Fibroblast of lung (primary cell): ENCODE data around the gene SEC31A. TPM values are rescaled to one million over a fixed set of nuclear protein-coding genes. Genes with fewer than 3 reads are reported as not detected.

Experiments
- DNase-seq, 2 donors: peaks; one replicate each; pipeline versions ENCODE4 v3.0.0 to v3.0.0-alpha.2; 2010; ENCODE audit warnings: low read depth in 2 of 2
- H2AFZ ChIP-seq: 2 replicates; pipeline ENCODE4 v1.5.1; 2012; ENCODE audit warnings: low read length, control low read depth, inconsistent platforms
- H3K27ac ChIP-seq: 2 replicates; pipeline ENCODE4 v1.5.1; 2011; ENCODE audit warnings: low read length, control low read depth; ENCODE audit not compliant: insufficient read depth
- H3K27me3 ChIP-seq: 2 replicates; pipeline ENCODE4 v1.5.1; 2011; ENCODE audit warnings: mild to moderate bottlenecking, low read length; ENCODE audit not compliant: control insufficient read depth, insufficient read depth
- H3K36me3 ChIP-seq: 2 replicates; pipeline ENCODE4 v1.5.1; 2011; ENCODE audit warnings: low read length; ENCODE audit not compliant: control insufficient read depth, insufficient read depth
- H3K4me1 ChIP-seq: 2 replicates; pipeline ENCODE4 v1.5.1; 2011; ENCODE audit warnings: low read length; ENCODE audit not compliant: control insufficient read depth, insufficient read depth; ENCODE audit errors: extremely low read depth
- H3K4me2 ChIP-seq: 2 replicates; pipeline ENCODE4 v1.5.1; 2011; ENCODE audit warnings: low read length, control low read depth; ENCODE audit not compliant: insufficient read depth; ENCODE audit errors: extremely low read depth
- H3K4me3 ChIP-seq, 4 experiments: fragments of 200-600 bp in 1 of 4; sonication (generic) in 1 of 4; replicated peaks in 1 of 4; 2 replicates each; pipeline ENCODE4 v1.5.1; 2011 to 2016; ENCODE audit warnings: low read length in 4 of 4, low read depth in 3 of 4, mild to moderate bottlenecking in 3 of 4, control low read depth in 2 of 4, inconsistent platforms in 1 of 4, mixed read lengths in 1 of 4; ENCODE audit not compliant: insufficient read depth in 1 of 4; ENCODE audit errors: control extremely low read depth in 1 of 4
- H3K79me2 ChIP-seq: 2 replicates; pipeline ENCODE4 v1.5.1; 2012; ENCODE audit warnings: mild to moderate bottlenecking, low read length, inconsistent platforms; ENCODE audit not compliant: control insufficient read depth, insufficient read depth
- H3K9ac ChIP-seq: 2 replicates; pipeline ENCODE4 v1.5.1; 2011; ENCODE audit warnings: mild to moderate bottlenecking, low read length, control low read depth; ENCODE audit not compliant: insufficient read depth
- H3K9me3 ChIP-seq: 2 replicates; pipeline ENCODE4 v1.5.1; 2012; ENCODE audit warnings: low read depth, low read length; ENCODE audit not compliant: control insufficient read depth, insufficient read depth
- H4K20me1 ChIP-seq: 2 replicates; pipeline ENCODE4 v1.5.1; 2011; ENCODE audit warnings: low read length; ENCODE audit not compliant: control insufficient read depth, insufficient read depth; ENCODE audit errors: extremely low read depth
- EZH2 ChIP-seq: IDR thresholded peaks from 2 replicates; pipeline ENCODE4 v1.5.1; 2012; ENCODE audit warnings: low read length, control low read depth, mild to moderate bottlenecking; ENCODE audit errors: missing control alignments
- polyA plus RNA-seq, 2 donors: library from polyadenylated mRNA; depleted of rRNA in 1 of 2; stranded (reverse) in 1 of 2; unstranded in 1 of 2; fragments of >200 nt; gene quantifications; 2 replicates each; pipeline ENCODE4 v1.2.1, GENCODE V29; 2011 to 2012; ENCODE audit warnings: missing spikeins in 1 of 2
- total RNA-seq: library from RNA; depleted of rRNA; stranded (reverse); fragments of >200 nt; gene quantifications from 2 replicates; pipeline ENCODE4 v1.2.1, GENCODE V29; 2014
- TF ChIP-seq, protein P1 (sequence below), 2 donors: IDR thresholded peaks in 1 of 2; conservative IDR thresholded peaks in 1 of 2; 1 replicate in 1 of 2; 2 replicates in 1 of 2; pipeline ENCODE4 v1.5.1; 2011 to 2012; ENCODE audit warnings: low read length in 2 of 2, control low read depth in 1 of 2, inconsistent platforms in 1 of 2, low read depth in 1 of 2, mild to moderate bottlenecking in 1 of 2

The SEC31A gene
- total and polyA plus RNA-seq, 2 donors (not counting 1 experiment from before 2014, with no cell fraction given): 342 to 472 TPM

DNA sequence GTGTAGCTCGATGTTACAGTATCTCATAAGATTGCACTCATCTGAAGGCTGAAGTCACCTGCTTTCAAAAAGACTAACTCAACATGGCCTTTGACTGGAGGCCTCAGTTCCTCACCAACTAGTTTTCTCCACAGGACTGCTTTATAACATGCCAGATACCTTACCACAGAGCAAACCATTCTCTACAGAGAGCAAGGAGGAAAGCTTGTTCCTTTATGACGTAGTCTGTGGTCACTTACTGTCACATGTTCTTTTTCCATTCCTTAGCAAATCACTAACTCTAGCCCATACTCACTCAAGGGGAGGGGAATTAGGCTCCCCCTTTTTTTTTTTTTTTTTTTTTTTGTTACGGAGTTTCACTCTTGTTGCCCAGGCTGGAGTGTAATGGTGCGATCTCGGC, 12.8 kb upstream of the SEC31A start:
- no peaks in the 10 kb centered on the region for H3K36me3 ChIP-seq
- no peak overlapping the region for H3K27ac ChIP-seq
- H3K4me3 ChIP-seq: no peak overlapping the region
- H4K20me1 ChIP-seq: no peaks in the 10 kb centered on the region
- DNase-seq: no peak
- no peak overlapping the region for H3K9ac ChIP-seq
- no peaks in the 10 kb centered on the region for H3K9me3 ChIP-seq
- H3K79me2 ChIP-seq: peaks cover 23% of the 10 kb centered on the region
- H3K27me3 ChIP-seq: no peaks in the 10 kb centered on the region
- H3K4me2 ChIP-seq: no peak overlapping the region
- no peaks in the 10 kb centered on the region for H3K4me1 ChIP-seq
- H2AFZ ChIP-seq: no peak overlapping the region
- TF ChIP-seq, protein P1, sequence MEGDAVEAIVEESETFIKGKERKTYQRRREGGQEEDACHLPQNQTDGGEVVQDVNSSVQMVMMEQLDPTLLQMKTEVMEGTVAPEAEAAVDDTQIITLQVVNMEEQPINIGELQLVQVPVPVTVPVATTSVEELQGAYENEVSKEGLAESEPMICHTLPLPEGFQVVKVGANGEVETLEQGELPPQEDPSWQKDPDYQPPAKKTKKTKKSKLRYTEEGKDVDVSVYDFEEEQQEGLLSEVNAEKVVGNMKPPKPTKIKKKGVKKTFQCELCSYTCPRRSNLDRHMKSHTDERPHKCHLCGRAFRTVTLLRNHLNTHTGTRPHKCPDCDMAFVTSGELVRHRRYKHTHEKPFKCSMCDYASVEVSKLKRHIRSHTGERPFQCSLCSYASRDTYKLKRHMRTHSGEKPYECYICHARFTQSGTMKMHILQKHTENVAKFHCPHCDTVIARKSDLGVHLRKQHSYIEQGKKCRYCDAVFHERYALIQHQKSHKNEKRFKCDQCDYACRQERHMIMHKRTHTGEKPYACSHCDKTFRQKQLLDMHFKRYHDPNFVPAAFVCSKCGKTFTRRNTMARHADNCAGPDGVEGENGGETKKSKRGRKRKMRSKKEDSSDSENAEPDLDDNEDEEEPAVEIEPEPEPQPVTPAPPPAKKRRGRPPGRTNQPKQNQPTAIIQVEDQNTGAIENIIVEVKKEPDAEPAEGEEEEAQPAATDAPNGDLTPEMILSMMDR (conservative IDR thresholded peaks at IDR 0.05 in 1 of 2, IDR thresholded peaks at IDR 0.05 in 1 of 2; ENCODE audit: low read depth in 1 of 2, low read length in 2 of 2): no peak
- no peak for TF ChIP-seq EZH2

DNA sequence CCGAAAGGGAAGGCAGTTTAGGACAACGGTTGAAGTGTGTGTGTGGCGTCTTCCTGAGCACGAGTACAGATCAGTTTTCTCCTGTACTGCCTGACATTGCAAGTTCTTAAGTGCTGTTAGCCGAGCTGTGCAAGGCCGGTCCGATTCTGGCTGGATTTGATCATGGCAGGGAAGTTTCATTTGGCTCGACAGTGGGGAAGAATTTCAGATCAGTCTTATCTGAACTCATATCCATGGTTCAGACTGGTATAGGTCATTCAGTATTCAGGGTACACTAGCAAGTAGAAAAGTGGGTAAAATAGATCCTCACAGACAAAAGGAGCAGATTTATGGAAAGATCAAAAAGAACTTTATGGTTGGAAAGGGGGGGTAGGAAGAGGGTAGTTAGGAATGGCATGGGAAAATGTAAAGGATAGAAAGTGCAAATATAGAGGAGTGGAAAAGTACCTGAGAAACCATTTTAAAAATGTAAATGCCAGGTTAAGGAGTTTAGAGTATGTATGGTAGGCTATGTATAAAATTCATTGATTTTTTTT, 10.3 kb upstream of the SEC31A start:
- Histone ChIP-seq H2AFZ (peak overlapping the region; percentile 97), H3K27me3 (no peaks in the 10 kb centered on the region), H3K27ac (peak overlapping the region; percentile 99), H3K4me1 (peaks cover 2% of the 10 kb centered on the region), H3K4me2 (peak overlapping the region; percentile 90), H3K36me3 (no peaks in the 10 kb centered on the region), H3K9ac (peak overlapping the region; percentile 99), H4K20me1 (no peaks in the 10 kb centered on the region), H3K79me2 (peaks cover 47% of the 10 kb centered on the region), H3K9me3 (no peaks in the 10 kb centered on the region), H3K4me3 (peak overlapping the region; percentile 68 to 98 (median 94))
- no peak for DNase-seq
- TF ChIP-seq EZH2: no peak
- TF ChIP-seq, protein P1 (conservative IDR thresholded peaks at IDR 0.05 in 1 of 2, IDR thresholded peaks at IDR 0.05 in 1 of 2; ENCODE audit: low read depth in 1 of 2, low read length in 2 of 2): no peak

DNA sequence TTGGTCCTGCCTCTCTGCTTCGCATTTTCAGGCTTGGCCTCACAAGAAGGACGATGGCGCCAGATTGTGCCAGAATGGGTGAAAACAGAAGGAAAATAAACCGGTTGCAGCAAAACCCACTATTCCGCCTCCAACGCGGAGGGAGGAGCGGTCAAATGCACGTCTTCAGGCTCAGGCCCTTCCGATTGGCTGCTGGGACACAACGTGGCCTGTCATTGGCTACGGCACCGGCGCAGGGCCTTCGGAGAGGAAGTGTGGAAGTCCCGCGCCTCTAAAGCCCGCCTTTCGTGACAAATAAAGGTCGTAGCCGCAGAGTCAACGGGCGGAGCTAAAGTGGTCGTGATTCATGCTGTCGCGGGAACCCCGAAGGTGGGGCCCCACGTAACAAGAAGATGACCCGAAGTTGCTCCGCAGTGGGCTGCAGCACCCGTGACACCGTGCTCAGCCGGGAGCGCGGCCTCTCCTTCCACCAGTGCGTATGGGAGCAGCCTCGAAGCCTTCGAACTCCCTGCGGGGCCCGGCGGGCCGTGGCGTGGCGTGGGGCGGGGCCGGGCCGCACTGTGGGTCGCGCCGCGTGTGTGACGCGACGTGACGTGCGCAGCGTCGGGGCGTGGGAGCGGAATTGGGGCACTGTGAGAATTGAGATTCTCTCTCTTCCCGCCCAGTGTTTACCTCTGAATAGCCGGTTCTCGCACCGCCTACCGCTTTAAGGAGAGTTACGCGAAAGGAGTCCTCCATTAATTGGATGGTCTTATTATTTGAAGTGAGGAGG, 9.6 kb upstream of the SEC31A start, which contains the start of gene THAP9:
TSS of gene THAP9 (plus strand) at position 325 of the 772 bp plus-strand sequence. CDS start at position 393, 68 bp downstream.
- Histone ChIP-seq H4K20me1 (no peaks in the 10 kb centered on the region), H2AFZ (peak within 1 kb of the TSS; percentile 97), H3K27ac (peak within 1 kb of the TSS; percentile 99), H3K79me2 (peaks cover 49% of the 10 kb centered on the region), H3K4me3 (peak within 1 kb of the TSS; percentile 68 to 98 (median 94)), H3K36me3 (no peaks in the 10 kb centered on the region), H3K4me2 (peak within 1 kb of the TSS; percentile 90), H3K9ac (peak within 1 kb of the TSS; percentile 99), H3K27me3 (no peaks in the 10 kb centered on the region), H3K4me1 (peaks cover 2% of the 10 kb centered on the region), H3K9me3 (no peaks in the 10 kb centered on the region)
- no peak for TF ChIP-seq EZH2
- TF ChIP-seq, protein P1 (conservative IDR thresholded peaks at IDR 0.05 in 1 of 2, IDR thresholded peaks at IDR 0.05 in 1 of 2; ENCODE audit: low read depth in 1 of 2, low read length in 2 of 2): no peak
- DNase-seq: peak; percentile 100
